Measurements from ENCODE around the gene MALT1.
A peak's percentile ranks its signal among the peaks of the same experiment; 100 is the strongest.

Gene MALT1

GRCh38 chr18:58721566-58722239 lies 50.4 kb downstream of the MALT1 start:
- Histone ChIP-seq H2AFZ (ENCODE audit: low read depth, low read length, severe bottlenecking) (no peak overlapping the region), H4K20me1 (ENCODE audit: low read depth, low read length) (no peaks in the 10 kb centered on the region), H3K4me2 (ENCODE audit: low read depth, low read length, poor library complexity, severe bottlenecking) (peak overlapping the region; percentile 56), H3K27me3 (ENCODE audit: low read length) (no peaks in the 10 kb centered on the region), H3K4me3 (ENCODE audit: insufficient read depth, low read length, poor library complexity, severe bottlenecking) (no peak overlapping the region), H3K36me3 (ENCODE audit: low read length) (peaks cover 15% of the 10 kb centered on the region), H3K79me2 (ENCODE audit: insufficient read depth, low read length) (no peaks in the 10 kb centered on the region), H3K9ac (ENCODE audit: low read length) (peak overlapping the region; percentile 19), H3F3A (ENCODE audit: insufficient read depth) (peaks cover 17% of the 10 kb centered on the region), H3K27ac (ENCODE audit: low read depth, low read length) (peak overlapping the region; percentile 75), H3K9me2 (replicated peaks; ENCODE audit: insufficient read depth, low read length) (no peaks in the 10 kb centered on the region), H3K9me3 (ENCODE audit: insufficient read depth, low read length) (no peaks in the 10 kb centered on the region)
- no peak for TF ChIP-seq CTCF (IDR thresholded peaks at IDR 0.05; ENCODE audit: insufficient read depth, low read length, poor library complexity, severe bottlenecking)
- no peak for TF ChIP-seq EZH2phosphoT487 (conservative IDR thresholded peaks at IDR 0.05; ENCODE audit: low read length)

GRCh38 chr18:58723810-58724602 lies 52.7 kb downstream of the MALT1 start:
- TF ChIP-seq EZH2phosphoT487 (conservative IDR thresholded peaks at IDR 0.05; ENCODE audit: low read length) (no peak), CTCF (IDR thresholded peaks at IDR 0.05; ENCODE audit: insufficient read depth, low read length, poor library complexity, severe bottlenecking) (no peak)
- H3K4me2 ChIP-seq (ENCODE audit: low read depth, low read length, poor library complexity, severe bottlenecking): no peak overlapping the region
- no peaks in the 10 kb centered on the region for H3K79me2 ChIP-seq (ENCODE audit: insufficient read depth, low read length)
- no peak overlapping the region for H2AFZ ChIP-seq (ENCODE audit: low read depth, low read length, severe bottlenecking)
- no peak overlapping the region for H3K4me3 ChIP-seq (ENCODE audit: insufficient read depth, low read length, poor library complexity, severe bottlenecking)
- peaks cover 13% of the 10 kb centered on the region for H3F3A ChIP-seq (ENCODE audit: insufficient read depth)
- H4K20me1 ChIP-seq (ENCODE audit: low read depth, low read length): no peaks in the 10 kb centered on the region
- peaks cover 15% of the 10 kb centered on the region for H3K36me3 ChIP-seq (ENCODE audit: low read length)
- no peak overlapping the region for H3K27ac ChIP-seq (ENCODE audit: low read depth, low read length)
- H3K9me3 ChIP-seq (ENCODE audit: insufficient read depth, low read length): no peaks in the 10 kb centered on the region
- H3K9ac ChIP-seq (ENCODE audit: low read length): no peak overlapping the region
- no peaks in the 10 kb centered on the region for H3K27me3 ChIP-seq (ENCODE audit: low read length)
- H3K9me2 ChIP-seq (replicated peaks; ENCODE audit: insufficient read depth, low read length): no peaks in the 10 kb centered on the region

- Histone ChIP-seq H3K9me3 (ENCODE audit: insufficient read depth, low read length) (no peaks in the 10 kb centered on the region), H3K79me2 (ENCODE audit: insufficient read depth, low read length) (no peaks in the 10 kb centered on the region), H2AFZ (ENCODE audit: low read depth, low read length, severe bottlenecking) (no peak overlapping the region), H3K9ac (ENCODE audit: low read length) (no peak overlapping the region), H3F3A (ENCODE audit: insufficient read depth) (peaks cover 9% of the 10 kb centered on the region), H3K36me3 (ENCODE audit: low read length) (peaks cover 15% of the 10 kb centered on the region), H3K4me2 (ENCODE audit: low read depth, low read length, poor library complexity, severe bottlenecking) (no peak overlapping the region), H3K27me3 (ENCODE audit: low read length) (no peaks in the 10 kb centered on the region), H3K4me3 (ENCODE audit: insufficient read depth, low read length, poor library complexity, severe bottlenecking) (no peak overlapping the region), H4K20me1 (ENCODE audit: low read depth, low read length) (no peaks in the 10 kb centered on the region), H3K27ac (ENCODE audit: low read depth, low read length) (no peak overlapping the region), H3K9me2 (replicated peaks; ENCODE audit: insufficient read depth, low read length) (no peaks in the 10 kb centered on the region)
- TF ChIP-seq EZH2phosphoT487 (conservative IDR thresholded peaks at IDR 0.05; ENCODE audit: low read length) (no peak), CTCF (IDR thresholded peaks at IDR 0.05; ENCODE audit: insufficient read depth, low read length, poor library complexity, severe bottlenecking) (no peak)
These were observed 55.4 kb downstream of the MALT1 start for GRCh38 chr18:58726671-58727070.

All from SU-DHL-6 (cell line).